ENCODE results near the gene UBAP2. TPM values are rescaled to one million over a fixed set of nuclear protein-coding genes. Genes with fewer than 3 reads are reported as not detected.

The UBAP2 gene
- total RNA-seq, 2 experiments from 2014 or later, result 24.7 to 26.5 TPM

DNA sequence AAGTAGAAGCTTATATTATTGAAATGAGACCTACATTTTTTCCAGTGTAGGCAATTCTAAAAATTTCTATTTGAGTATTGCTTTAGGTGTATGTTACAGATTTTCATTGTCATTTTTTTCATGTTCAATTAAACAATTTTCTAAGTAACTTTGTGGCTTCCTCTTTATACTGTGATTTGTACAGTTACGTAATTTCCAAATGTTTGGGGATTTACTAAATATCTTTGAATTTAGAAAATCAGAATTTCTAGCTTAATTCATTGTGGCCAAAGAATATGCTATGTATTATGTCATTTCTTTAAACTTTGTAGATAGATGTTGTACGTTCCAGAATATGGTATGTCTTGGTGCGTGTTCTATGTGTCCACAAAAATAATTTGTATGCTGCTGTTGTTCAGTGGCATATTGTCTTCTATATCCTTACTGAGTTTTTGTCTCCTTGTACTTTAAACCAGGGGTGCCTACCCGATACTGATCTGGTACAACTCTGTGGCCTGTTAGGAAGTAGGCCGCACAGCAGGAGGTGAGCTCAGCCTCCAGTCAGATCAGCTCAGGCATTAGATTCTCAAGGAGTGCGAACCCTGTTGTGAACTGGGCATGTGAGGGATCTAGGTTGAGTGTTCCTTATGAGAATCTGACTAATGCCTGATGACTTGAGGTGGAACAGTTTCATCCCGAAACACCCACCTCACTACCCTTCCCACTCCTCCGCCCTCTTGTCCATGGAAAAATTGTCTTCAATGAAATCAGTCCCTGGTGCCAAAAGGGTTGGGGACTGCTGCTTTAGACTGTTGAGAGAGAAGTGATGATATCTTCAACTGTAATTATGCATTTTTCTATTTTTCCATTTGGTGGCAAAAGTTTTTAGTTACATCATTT lies 168.2 kb downstream of the UBAP2 start:
- Mint-ChIP-seq H3K27me3 (no peaks in the 10 kb centered on the region), H3K4me1 (ENCODE audit: low read depth) (peaks cover 64% of the 10 kb centered on the region), H3K27ac (peak overlapping the region; percentile 28), H3K36me3 (ENCODE audit: low read depth) (no peaks in the 10 kb centered on the region), H3K9me3 (no peaks in the 10 kb centered on the region), H3K4me3 (no peak overlapping the region)
- intact Hi-C loops (cut with DNase I, micrococcal nuclease), result no loop called here
- Histone ChIP-seq H3K27ac (ENCODE audit: low read depth in 1 of 2, low read length in 2 of 2) (no peak overlapping the region), H3K27me3 (ENCODE audit: control insufficient read depth in 1 of 2, insufficient read depth in 2 of 2, low read length in 2 of 2) (no peaks in the 10 kb centered on the region), H3K4me3 (ENCODE audit: low read length) (no peak overlapping the region), H3K4me1 (ENCODE audit: insufficient read depth, low read length) (peaks cover 19% of the 10 kb centered on the region), H3K9me3 (ENCODE audit: control insufficient read depth in 1 of 2, insufficient read depth in 1 of 2, low read length in 2 of 2) (no peaks in the 10 kb centered on the region), H3K36me3 (ENCODE audit: insufficient read depth, low read length) (no peaks in the 10 kb centered on the region)
- TF ChIP-seq, protein P1, sequence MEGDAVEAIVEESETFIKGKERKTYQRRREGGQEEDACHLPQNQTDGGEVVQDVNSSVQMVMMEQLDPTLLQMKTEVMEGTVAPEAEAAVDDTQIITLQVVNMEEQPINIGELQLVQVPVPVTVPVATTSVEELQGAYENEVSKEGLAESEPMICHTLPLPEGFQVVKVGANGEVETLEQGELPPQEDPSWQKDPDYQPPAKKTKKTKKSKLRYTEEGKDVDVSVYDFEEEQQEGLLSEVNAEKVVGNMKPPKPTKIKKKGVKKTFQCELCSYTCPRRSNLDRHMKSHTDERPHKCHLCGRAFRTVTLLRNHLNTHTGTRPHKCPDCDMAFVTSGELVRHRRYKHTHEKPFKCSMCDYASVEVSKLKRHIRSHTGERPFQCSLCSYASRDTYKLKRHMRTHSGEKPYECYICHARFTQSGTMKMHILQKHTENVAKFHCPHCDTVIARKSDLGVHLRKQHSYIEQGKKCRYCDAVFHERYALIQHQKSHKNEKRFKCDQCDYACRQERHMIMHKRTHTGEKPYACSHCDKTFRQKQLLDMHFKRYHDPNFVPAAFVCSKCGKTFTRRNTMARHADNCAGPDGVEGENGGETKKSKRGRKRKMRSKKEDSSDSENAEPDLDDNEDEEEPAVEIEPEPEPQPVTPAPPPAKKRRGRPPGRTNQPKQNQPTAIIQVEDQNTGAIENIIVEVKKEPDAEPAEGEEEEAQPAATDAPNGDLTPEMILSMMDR (IDR thresholded peaks at IDR 0.05), result no peak
- ATAC-seq (ENCODE audit: poor library complexity) (no peak), DNase-seq (no peak)
- POLR2A ChIA-PET, result no interaction called here
- CTCF ChIA-PET, result interaction anchor here (0.6 kb wide), 1 partner anchor 32 kb away, joined by 3 read pairs; no protein-coding TSS in a partner anchor

DNA sequence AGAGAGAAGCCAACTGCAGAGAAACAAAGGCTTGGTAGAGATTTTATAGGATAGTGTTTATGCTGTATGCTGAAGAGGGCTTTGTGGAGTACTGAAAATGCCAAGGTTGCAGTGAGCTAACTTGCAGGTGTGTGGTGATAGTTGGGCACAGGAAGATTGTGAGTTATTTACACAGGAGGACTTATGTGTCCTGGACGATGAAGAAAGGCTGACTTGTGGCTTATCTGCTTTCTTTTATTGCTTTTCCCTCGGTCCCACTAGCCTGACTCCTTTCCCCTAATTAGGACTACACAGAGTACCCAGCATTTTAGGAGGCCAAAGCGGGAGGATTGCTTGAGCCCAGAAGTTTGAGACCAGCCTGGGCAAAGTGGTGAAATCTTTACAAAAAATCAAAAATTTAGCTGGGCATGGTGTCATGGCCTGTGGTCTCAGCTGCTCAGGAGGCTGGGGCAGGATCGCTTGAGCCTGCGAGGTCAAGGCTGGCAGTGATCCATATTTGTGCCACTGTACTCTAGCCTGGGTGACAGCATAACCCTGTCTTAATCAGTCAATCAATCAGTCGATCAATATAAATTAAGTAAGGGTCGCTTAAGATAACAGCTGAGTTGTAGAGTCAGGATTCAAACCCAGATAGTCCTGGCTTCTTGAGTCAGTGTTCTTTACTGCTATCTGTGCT lies 169.9 kb downstream of the UBAP2 start:
- peaks cover 16% of the 10 kb centered on the region for H3K4me1 ChIP-seq (ENCODE audit: insufficient read depth, low read length)
- no peak overlapping the region for H3K4me3 Mint-ChIP-seq
- no peak overlapping the region for H3K27ac ChIP-seq (ENCODE audit: low read depth in 1 of 2, low read length in 2 of 2)
- TF ChIP-seq, protein P1 (IDR thresholded peaks at IDR 0.05), result no peak
- H3K36me3 Mint-ChIP-seq (ENCODE audit: low read depth), result no peaks in the 10 kb centered on the region
- POLR2A ChIA-PET, result no interaction called here
- H3K36me3 ChIP-seq (ENCODE audit: insufficient read depth, low read length), result no peaks in the 10 kb centered on the region
- no peaks in the 10 kb centered on the region for H3K27me3 Mint-ChIP-seq
- no peaks in the 10 kb centered on the region for H3K9me3 ChIP-seq (ENCODE audit: control insufficient read depth in 1 of 2, insufficient read depth in 1 of 2, low read length in 2 of 2)
- CTCF ChIA-PET, result interaction anchor here (1.0 kb wide), 1 partner anchor 11 kb away, joined by 3 read pairs; no protein-coding TSS in a partner anchor
- peak overlapping the region; percentile 25 for H3K27ac Mint-ChIP-seq
- no peaks in the 10 kb centered on the region for H3K27me3 ChIP-seq (ENCODE audit: control insufficient read depth in 1 of 2, insufficient read depth in 2 of 2, low read length in 2 of 2)
- H3K4me3 ChIP-seq (ENCODE audit: low read length), result no peak overlapping the region
- DNase-seq (no peak), ATAC-seq (ENCODE audit: poor library complexity) (no peak)
- intact Hi-C loops (cut with DNase I, micrococcal nuclease), result no loop called here
- H3K4me1 Mint-ChIP-seq (ENCODE audit: low read depth), result peaks cover 51% of the 10 kb centered on the region
- H3K9me3 Mint-ChIP-seq, result no peaks in the 10 kb centered on the region

DNA sequence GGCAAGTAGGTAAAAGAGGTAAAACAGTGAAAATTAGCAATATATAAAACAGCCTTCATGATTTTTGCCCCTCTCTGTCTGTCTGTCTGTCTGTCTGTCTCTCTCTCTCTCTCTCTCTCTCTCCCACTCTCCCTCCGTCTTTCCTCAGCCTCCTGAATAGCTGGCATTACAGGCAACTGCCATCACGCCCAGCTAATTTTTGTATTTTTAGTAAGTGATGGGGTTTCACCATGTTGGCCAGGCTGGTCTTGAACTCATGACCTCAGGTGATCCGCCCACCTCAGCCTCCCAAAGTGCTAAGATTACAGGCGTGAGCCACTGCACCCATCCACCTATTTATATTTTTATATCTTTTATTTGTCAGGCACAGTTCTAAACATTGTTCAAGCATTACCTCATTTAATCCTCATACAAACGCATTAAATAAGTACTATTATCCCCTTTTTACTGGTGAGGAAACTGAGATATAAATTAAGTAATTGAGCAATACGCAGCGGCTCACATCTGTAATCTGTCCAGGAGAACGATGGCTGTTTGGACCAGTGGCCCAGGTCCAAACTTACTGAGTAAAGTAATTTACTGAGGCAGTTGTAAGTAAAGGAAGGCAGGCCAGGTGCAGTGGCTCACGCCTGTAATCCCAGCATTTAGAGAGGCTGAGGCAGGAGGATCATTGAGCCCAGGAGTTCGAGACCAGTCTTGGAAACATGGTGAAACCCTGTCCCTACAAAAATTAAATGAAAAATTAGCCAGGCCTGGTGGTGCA lies 170.8 kb downstream of the UBAP2 start:
- Mint-ChIP-seq H3K36me3 (ENCODE audit: low read depth) (no peaks in the 10 kb centered on the region), H3K4me3 (no peak overlapping the region), H3K4me1 (ENCODE audit: low read depth) (peaks cover 45% of the 10 kb centered on the region), H3K27ac (peak overlapping the region; percentile 25), H3K9me3 (no peaks in the 10 kb centered on the region), H3K27me3 (no peaks in the 10 kb centered on the region)
- Histone ChIP-seq H3K4me3 (ENCODE audit: low read length) (no peak overlapping the region), H3K27ac (ENCODE audit: low read depth in 1 of 2, low read length in 2 of 2) (no peak overlapping the region), H3K27me3 (ENCODE audit: control insufficient read depth in 1 of 2, insufficient read depth in 2 of 2, low read length in 2 of 2) (no peaks in the 10 kb centered on the region), H3K9me3 (ENCODE audit: control insufficient read depth in 1 of 2, insufficient read depth in 1 of 2, low read length in 2 of 2) (no peaks in the 10 kb centered on the region), H3K36me3 (ENCODE audit: insufficient read depth, low read length) (no peaks in the 10 kb centered on the region), H3K4me1 (ENCODE audit: insufficient read depth, low read length) (peaks cover 14% of the 10 kb centered on the region)
- POLR2A ChIA-PET, result no interaction called here
- intact Hi-C loops (cut with DNase I, micrococcal nuclease), result no loop called here
- CTCF ChIA-PET, result interaction anchor here (0.6 kb wide), 1 partner anchor 138 kb away, joined by 3 read pairs; no protein-coding TSS in a partner anchor
- DNase-seq, result no peak
- no peak for ATAC-seq (ENCODE audit: poor library complexity)
- TF ChIP-seq, protein P1 (IDR thresholded peaks at IDR 0.05), result no peak
